IMR-90 (cell line): Measurements from ENCODE around the gene NDUFB11.
"Not testable (repeated sequence)": the region's sequence is repeated elsewhere in the genome, so short reads cannot be mapped to it uniquely, and the experiment has no call there.

Experiments
- MAFK ChIP-seq: IDR thresholded peaks from 2 replicates; pipeline ENCODE4 v1.6.1; 2012; ENCODE audit warnings: low read depth, low read length, improper control_type of control experiment
- RAD21 ChIP-seq: IDR thresholded peaks from 2 replicates; pipeline ENCODE4 v1.6.1; 2012; ENCODE audit warnings: low read length, improper control_type of control experiment
- RFX5 ChIP-seq: IDR thresholded peaks from 2 replicates; pipeline ENCODE4 v1.8.0; 2012; ENCODE audit warnings: low read depth, mild to moderate bottlenecking, low read length, moderate library complexity
- TF ChIP-seq, protein P1 (sequence below): fragments of 150-350 bp; IDR thresholded peaks from 2 replicates; pipeline ENCODE4 v1.6.1; 2017; ENCODE audit warnings: mild to moderate bottlenecking, antibody characterized with exemption, low read length, low read depth
- TF ChIP-seq, protein P2 (sequence below): conservative IDR thresholded peaks from 2 replicates; pipeline ENCODE4 v1.5.1; 2012; ENCODE audit warnings: mild to moderate bottlenecking, low read depth, low read length, improper control_type of control experiment

DNA sequence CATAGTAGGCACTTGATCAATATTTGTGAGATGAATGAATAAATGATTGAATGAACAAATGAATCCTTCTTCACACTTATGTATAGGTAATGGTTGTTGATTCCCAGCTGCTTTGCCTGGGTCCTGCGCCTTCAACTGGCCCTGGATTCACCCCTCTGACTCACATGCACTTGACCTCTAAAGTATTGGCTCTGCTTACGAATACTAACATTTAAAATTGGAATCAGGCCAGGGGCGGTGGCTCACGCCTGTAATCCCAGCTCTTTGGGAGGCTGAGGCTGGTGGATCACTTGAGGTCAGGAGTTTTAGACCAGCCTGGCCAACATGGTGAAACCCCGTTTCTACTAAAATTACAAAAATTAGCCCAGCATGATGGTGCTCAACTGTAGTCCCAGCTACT, 8.9 kb downstream of the NDUFB11 start:
- TF ChIP-seq, protein P1, sequence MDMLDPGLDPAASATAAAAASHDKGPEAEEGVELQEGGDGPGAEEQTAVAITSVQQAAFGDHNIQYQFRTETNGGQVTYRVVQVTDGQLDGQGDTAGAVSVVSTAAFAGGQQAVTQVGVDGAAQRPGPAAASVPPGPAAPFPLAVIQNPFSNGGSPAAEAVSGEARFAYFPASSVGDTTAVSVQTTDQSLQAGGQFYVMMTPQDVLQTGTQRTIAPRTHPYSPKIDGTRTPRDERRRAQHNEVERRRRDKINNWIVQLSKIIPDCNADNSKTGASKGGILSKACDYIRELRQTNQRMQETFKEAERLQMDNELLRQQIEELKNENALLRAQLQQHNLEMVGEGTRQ, result not testable (repeated sequence)
- TF ChIP-seq, protein P2, sequence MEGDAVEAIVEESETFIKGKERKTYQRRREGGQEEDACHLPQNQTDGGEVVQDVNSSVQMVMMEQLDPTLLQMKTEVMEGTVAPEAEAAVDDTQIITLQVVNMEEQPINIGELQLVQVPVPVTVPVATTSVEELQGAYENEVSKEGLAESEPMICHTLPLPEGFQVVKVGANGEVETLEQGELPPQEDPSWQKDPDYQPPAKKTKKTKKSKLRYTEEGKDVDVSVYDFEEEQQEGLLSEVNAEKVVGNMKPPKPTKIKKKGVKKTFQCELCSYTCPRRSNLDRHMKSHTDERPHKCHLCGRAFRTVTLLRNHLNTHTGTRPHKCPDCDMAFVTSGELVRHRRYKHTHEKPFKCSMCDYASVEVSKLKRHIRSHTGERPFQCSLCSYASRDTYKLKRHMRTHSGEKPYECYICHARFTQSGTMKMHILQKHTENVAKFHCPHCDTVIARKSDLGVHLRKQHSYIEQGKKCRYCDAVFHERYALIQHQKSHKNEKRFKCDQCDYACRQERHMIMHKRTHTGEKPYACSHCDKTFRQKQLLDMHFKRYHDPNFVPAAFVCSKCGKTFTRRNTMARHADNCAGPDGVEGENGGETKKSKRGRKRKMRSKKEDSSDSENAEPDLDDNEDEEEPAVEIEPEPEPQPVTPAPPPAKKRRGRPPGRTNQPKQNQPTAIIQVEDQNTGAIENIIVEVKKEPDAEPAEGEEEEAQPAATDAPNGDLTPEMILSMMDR, result not testable (repeated sequence)
- not testable (repeated sequence) for TF ChIP-seq RFX5, RAD21, MAFK
